ENCODE results near the gene MAN1A2. TPM values are rescaled to one million over a fixed set of nuclear protein-coding genes. Genes with fewer than 3 reads are reported as not detected.

The MAN1A2 gene
- total and polyA plus RNA-seq, 2 experiments from 2014 or later, result 24.7 to 45.0 TPM

GRCh38 chr1:117565076-117565556, 197.9 kb downstream of the MAN1A2 start:
- 92% methylated on average over 4 of the region's 4 CpGs for WGBS (ENCODE audit: low lambda C conversion rate, missing lambda C conversion rate)

GRCh38 chr1:117565745-117566455, 198.7 kb downstream of the MAN1A2 start:
- TF ChIP-seq EZH2phosphoT487 (IDR thresholded peaks at IDR 0.05; ENCODE audit: low read depth, severe bottlenecking, unreplicated experiment), result no peak
- no peak for TF ChIP-seq CTCF (IDR thresholded peaks at IDR 0.05; ENCODE audit: poor library complexity)
- TF ChIP-seq EZH2 (IDR thresholded peaks at IDR 0.05; ENCODE audit: borderline replicate concordance), result no peak
- DNase-seq (ENCODE audit: low spot score), result no peak
- no peak overlapping the region for H3K27ac ChIP-seq
- H3K27me3 ChIP-seq, result no peaks in the 10 kb centered on the region
- H2AFZ ChIP-seq, result no peak overlapping the region
- no peaks in the 10 kb centered on the region for H3K9me2 ChIP-seq (replicated peaks; ENCODE audit: insufficient read depth)
- WGBS (ENCODE audit: low lambda C conversion rate, missing lambda C conversion rate), result 91% methylated on average over 8 of the region's 8 CpGs
- H3K4me1 ChIP-seq (ENCODE audit: insufficient read depth), result peaks cover 15% of the 10 kb centered on the region
- no peak overlapping the region for H3K4me2 ChIP-seq
- no peaks in the 10 kb centered on the region for H4K20me1 ChIP-seq (ENCODE audit: insufficient read depth, poor library complexity, severe bottlenecking)
- H3K36me3 ChIP-seq (replicated peaks; ENCODE audit: insufficient read depth, low read depth), result no peaks in the 10 kb centered on the region
- H3K79me2 ChIP-seq, result no peaks in the 10 kb centered on the region
- no peaks in the 10 kb centered on the region for H3K9me3 ChIP-seq (ENCODE audit: low read depth)
- no peak overlapping the region for H3K4me3 ChIP-seq

More at GRCh38 chr1:117565076-117565556, 197.9 kb downstream of the MAN1A2 start:
- Histone ChIP-seq H3K79me2 (no peaks in the 10 kb centered on the region), H3K9me2 (replicated peaks; ENCODE audit: insufficient read depth) (no peaks in the 10 kb centered on the region), H3K27ac (no peak overlapping the region), H3K9me3 (ENCODE audit: low read depth) (no peaks in the 10 kb centered on the region), H3K27me3 (no peaks in the 10 kb centered on the region), H2AFZ (no peak overlapping the region), H3K4me3 (no peak overlapping the region), H4K20me1 (ENCODE audit: insufficient read depth, poor library complexity, severe bottlenecking) (no peaks in the 10 kb centered on the region), H3K36me3 (replicated peaks; ENCODE audit: insufficient read depth, low read depth) (no peaks in the 10 kb centered on the region), H3K4me2 (no peak overlapping the region), H3K4me1 (ENCODE audit: insufficient read depth) (peaks cover 15% of the 10 kb centered on the region)
- no peak for TF ChIP-seq EZH2phosphoT487 (IDR thresholded peaks at IDR 0.05; ENCODE audit: low read depth, severe bottlenecking, unreplicated experiment)
- TF ChIP-seq EZH2 (IDR thresholded peaks at IDR 0.05; ENCODE audit: borderline replicate concordance), result no peak
- TF ChIP-seq CTCF (IDR thresholded peaks at IDR 0.05; ENCODE audit: poor library complexity), result no peak
- no peak for DNase-seq (ENCODE audit: low spot score)

GRCh38 chr1:117566556-117566955, 199.3 kb downstream of the MAN1A2 start:
- H3K36me3 ChIP-seq (replicated peaks; ENCODE audit: insufficient read depth, low read depth), result no peaks in the 10 kb centered on the region
- 89% methylated on average over 3 of the region's 3 CpGs for WGBS (ENCODE audit: low lambda C conversion rate, missing lambda C conversion rate)
- TF ChIP-seq EZH2 (IDR thresholded peaks at IDR 0.05; ENCODE audit: borderline replicate concordance) (no peak), EZH2phosphoT487 (IDR thresholded peaks at IDR 0.05; ENCODE audit: low read depth, severe bottlenecking, unreplicated experiment) (no peak), CTCF (IDR thresholded peaks at IDR 0.05; ENCODE audit: poor library complexity) (no peak)

More at GRCh38 chr1:117566556-117566955, 199.3 kb downstream of the MAN1A2 start:
- Histone ChIP-seq H2AFZ (no peak overlapping the region), H3K4me3 (no peak overlapping the region), H3K27ac (no peak overlapping the region), H3K79me2 (no peaks in the 10 kb centered on the region), H3K9me3 (ENCODE audit: low read depth) (no peaks in the 10 kb centered on the region), H3K4me2 (no peak overlapping the region), H3K4me1 (ENCODE audit: insufficient read depth) (peaks cover 18% of the 10 kb centered on the region), H3K9me2 (replicated peaks; ENCODE audit: insufficient read depth) (no peaks in the 10 kb centered on the region), H3K27me3 (no peaks in the 10 kb centered on the region), H4K20me1 (ENCODE audit: insufficient read depth, poor library complexity, severe bottlenecking) (no peaks in the 10 kb centered on the region)
- DNase-seq (ENCODE audit: low spot score), result no peak

Data from hepatocyte (in vitro differentiated cells).